Activated T-helper 9 cell treated with anti-CD3 and anti-CD28 coated beads, Interleukin-2, amount 50 U/mL, for 16 hours (primary cell): ENCODE results near the gene NOS1AP.
"Not testable (repeated sequence)": the region's sequence is repeated elsewhere in the genome, so short reads cannot be mapped to it uniquely, and the experiment has no call there.

Experiments
- DNase-seq: peaks from one replicate; pipeline ENCODE4 v3.0.0-alpha.2; 2020; ENCODE audit warnings: low read depth

Gene NOS1AP

DNA sequence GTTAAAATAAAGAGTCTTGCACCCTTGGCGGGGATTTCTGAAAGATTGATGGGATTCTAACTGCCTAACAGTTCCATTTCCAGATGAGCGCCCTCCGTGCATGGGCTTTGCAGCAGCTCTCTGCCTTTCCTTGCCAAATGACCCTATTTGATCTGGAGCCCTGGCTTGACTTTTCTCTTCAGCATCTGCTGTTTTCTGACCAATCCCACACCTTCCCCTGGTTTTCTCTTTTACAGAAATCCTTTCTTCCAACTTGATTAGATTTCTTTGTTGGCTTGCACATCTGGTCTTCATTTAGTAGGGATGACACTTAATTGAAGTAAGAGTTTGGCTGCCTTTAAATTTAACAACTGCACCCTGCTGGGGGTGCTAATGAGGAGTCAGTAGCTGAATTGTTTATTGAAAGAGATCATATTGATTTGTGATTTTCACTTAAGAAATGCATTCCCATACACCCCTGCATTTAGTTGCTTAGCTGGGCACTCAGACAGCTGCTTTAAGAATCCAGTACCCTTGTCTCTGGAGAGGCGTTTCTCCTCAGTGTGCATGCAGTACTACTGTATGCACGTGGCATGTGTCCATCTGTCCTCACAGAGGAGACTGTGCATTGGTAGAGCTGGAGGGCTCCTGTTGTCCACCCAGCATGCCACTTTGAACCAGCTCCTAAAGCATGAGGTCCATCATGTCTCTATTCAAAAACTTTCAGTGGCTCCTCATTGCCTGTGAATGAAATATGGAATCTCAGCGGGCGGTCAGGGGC lies 99.7 kb downstream of the NOS1AP start:
- no peak for DNase-seq

DNA sequence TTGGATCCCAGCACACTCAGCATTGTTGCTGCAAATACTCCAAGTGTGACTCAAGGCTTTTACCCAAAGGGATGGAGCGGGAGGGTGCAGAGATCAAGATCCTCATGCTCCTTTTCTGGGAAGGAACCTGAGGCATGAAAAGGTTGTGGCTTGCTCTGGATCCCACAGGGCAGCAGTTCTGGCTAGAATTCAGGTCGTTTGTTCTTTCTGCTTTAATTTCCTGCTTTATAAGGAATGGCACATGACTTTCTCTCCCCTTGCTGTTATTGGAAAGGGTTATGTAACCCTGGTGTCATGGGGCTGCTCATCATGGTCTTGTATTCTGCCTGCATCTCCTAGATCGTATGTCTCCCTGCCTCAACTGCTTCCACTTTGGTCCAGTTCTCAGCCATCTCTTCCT lies 101.6 kb downstream of the NOS1AP start:
- no peak for DNase-seq

DNA sequence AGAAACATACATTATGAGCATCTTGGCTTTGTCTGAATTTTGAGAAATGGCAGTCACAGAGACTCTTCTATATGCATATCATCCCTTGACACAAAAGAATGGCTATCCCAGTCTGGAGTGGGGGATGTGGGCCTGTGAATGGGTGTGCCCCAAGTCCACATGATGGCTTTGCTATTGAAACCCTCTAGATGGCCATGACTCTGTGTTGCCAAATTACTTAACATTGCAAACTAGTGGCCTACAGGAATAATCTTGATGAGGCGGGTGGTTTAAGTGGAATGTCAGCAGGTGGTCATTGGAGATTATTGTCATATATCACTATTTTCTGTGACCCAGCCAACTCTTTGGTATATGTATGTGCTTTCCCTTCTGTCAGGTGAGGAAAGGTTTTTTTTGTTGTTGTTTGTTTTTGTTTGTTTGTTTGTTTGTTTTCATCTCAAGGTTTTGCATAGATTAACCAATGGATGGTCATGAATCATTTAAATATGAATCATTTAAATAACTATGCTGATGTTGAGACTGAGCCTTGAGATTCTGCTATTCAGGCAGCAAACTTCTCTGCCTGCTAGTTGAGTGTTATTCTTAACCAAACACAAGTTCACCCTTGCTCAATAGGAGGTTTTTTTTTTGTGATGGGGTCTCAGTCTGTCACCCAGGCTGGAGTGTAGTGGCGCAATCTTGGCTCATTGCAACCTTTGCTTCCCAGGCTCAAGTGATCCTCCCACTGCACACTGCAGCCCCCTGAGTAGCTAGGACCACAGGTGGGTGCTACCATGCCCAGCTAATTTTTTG lies 103.0 kb downstream of the NOS1AP start:
- no peak for DNase-seq

DNA sequence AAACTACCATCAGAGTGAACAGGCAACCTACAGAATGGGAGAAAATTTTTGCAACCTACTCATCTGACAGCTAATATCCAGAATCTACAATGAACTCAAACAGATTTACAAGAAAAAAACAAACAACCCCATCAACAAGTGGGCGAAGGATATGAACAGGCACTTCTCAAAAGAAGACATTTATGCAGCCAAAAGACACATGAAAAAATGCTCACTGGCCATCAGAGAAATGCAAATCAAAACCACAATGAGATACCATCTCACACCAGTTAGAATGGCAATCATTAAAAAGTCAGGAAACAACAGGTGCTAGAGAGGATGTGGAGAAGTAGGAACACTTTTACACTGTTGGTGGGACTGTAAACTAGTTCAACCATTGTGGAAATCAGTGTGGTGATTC lies 104.1 kb downstream of the NOS1AP start:
- not testable (repeated sequence) for DNase-seq

DNA sequence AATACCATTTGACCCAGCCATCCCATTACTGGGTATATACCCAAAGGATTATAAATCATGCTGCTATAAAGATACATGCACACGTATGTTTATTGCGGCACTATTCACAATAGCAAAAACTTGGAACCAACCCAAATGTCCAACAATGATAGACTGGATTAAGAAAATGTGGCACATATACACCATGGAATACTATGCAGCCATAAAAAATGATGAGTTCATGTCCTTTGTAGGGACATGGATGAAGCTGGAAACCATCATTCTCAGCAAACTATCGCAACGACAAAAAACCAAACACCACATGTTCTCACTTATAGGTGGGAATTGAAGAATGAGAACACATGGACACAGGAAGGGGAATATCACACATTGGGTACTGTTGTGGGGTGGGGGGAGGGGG lies 104.5 kb downstream of the NOS1AP start:
- DNase-seq: not testable (repeated sequence)

DNA sequence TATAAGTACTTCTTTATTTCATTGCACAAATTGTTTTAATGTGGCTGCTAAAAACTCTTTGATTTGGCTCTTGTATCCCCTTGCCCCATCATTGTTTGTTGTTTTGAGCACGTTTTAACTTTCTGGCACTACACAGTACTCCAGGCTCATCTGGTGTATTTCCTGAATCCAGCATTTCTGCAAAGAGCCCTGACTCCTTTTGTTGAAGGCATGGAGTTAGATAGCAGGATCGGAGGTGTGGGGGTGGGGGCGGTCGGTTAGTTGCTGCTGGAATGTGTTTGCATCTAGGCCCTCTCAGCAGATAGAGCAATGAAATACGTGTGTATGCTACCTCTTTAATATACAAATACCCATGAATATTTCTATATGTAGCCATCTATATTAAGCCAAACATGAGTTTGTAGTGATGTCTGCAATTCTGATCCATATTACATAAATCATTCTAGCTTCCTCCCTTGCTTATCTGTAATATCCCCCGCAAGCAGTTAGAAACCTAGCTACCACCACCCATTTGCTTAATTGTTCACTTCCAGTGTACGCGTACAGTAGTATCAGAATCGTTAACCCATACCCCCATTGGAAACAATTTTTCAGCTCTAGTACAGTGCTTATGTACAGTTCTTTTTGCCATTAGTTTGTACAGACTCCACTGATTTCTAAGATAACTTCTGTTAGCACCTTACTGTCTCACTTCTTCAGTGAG lies 106.0 kb downstream of the NOS1AP start:
- DNase-seq: no peak

DNA sequence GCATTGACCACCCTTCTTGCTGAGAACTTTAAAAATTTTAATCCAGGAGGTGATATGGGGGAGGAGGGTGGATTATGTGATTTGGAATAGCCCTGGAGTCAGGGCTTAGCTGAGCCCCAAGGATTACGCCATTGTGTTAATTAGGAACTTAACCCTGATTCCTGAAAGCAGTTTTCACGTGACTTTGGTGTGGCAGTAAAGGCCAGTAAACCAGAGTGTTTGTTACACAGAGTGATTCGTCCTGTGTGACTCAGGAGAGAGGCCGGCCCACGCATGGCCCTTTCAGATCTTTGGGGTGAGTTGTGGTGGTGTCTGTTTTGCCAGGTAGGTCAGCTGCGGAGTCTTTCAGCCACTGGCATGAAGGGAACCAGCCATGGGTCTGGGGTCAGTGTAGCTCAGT lies 107.6 kb downstream of the NOS1AP start:
- no peak for DNase-seq

DNA sequence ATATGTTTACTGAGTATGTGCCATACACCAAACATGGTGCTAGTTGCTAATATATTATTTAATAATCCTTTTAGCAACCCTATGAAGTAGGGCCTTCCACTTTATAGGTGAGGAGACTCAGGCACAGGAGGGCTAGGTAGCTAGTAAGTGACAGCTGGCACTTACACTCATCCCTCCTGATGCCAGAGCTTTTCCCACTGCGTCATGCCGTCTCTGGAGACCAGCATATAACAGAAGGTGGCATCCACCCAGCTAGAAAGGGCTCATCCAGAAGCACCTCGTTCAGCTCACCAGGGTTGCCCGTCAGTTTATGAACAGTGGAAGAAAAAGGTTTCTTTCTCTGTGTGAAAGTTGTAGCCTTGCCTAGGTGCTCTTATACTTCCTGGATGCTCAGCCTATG lies 108.9 kb downstream of the NOS1AP start:
- DNase-seq: no peak

DNA sequence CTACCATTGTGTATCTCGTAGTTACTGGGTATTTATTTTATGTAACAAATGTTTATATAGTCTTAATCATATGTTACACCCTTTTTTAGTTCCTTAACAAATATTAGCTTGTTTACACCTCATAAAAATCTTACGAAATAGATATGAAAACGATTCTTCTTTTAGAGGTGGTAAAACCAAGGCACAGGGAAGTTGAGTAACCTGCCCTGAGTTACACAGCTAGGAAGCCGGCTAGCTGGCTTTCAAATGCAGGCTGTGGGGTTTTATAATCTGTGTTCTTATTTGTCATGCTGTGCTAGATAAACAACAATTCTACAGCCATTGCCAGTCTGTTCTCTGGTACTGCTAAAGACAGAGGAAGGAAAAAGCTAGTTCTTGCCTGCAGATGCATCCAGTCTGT lies 109.6 kb downstream of the NOS1AP start:
- no peak for DNase-seq

DNA sequence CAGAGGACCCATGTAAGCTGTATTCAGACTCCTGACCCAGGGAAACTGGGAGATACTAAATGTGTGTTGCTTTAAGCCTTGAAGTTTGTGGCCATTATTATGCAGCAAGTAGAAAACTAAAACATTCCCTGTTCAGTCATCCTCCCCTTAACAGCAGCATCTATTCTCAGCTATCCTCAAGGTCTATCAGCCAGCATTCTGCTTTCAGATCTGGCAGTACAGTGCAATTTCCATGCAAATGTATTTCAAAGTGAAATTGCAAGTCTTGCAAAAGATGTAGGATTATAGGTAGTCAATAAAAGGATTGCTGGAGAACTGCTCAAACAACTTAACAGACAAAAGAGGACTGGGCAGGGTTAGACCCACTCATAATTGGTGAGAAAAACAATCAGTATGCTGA lies 111.3 kb downstream of the NOS1AP start:
- DNase-seq: no peak

DNA sequence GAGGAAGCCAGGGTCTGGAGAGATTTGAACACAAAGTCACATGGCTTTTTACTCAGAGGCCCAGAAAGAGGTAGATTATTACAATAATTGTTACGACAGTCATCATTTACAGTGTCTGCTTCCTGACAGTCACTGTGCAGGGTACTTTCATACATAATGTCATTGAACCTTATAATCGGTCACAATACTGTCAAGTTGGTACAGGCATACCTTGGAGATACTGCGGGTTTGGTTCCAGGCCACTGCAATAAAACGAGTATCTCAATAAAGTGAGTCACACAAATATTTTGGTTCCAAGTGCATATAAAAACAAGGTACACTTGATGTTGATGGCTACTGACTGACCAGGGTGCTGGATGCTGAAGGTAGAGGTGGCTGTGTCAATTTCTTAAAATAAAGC lies 112.6 kb downstream of the NOS1AP start:
- DNase-seq: no peak

DNA sequence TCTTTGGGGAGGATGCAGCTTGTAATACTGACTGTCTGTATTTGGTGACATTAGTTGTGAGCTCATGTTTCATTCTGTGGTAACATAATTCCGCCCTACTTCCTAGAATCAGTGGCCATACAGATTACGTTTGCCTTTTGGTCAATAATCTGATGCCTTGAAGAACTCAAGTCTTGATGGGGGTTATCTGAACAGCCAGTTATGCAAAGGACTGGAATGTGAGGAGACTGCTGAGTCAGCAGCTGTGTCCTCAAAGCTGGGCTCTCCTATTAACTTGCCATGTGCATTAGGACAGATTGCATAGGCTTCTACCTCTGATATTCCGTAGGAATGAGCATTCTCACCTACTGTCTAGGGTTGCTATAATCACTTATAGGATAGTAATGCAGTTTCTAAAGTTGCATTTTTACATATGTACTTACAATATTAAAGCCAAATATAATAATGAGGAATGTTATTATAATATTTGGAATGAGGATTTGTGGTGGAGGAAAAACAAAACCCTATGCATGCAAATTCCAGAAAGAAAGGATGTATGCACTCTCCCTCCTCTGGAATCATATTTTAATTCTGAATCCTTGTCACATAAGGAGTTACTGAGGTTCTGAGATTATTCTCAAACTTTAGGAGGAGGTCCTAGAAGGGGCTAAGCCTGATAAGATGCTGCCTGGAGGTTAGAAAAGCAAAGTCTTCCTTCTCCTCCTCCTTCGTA lies 116.0 kb downstream of the NOS1AP start:
- no peak for DNase-seq

DNA sequence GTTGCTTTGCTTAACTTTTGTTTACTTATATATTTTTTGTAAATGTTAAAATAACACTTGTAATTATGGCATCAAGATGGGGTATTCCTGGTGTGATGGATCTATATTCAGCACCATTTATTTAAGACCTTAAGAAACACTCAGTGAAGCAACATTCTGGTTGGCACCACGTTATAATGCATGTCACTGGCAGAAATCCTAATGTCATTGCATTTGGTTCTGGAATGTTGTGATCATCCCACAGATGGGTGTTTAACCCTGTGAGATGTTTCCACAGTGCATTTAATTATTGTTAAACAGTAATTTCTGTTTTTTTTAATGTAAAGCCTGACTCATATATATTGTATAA lies 116.5 kb downstream of the NOS1AP start:
- DNase-seq: no peak

DNA sequence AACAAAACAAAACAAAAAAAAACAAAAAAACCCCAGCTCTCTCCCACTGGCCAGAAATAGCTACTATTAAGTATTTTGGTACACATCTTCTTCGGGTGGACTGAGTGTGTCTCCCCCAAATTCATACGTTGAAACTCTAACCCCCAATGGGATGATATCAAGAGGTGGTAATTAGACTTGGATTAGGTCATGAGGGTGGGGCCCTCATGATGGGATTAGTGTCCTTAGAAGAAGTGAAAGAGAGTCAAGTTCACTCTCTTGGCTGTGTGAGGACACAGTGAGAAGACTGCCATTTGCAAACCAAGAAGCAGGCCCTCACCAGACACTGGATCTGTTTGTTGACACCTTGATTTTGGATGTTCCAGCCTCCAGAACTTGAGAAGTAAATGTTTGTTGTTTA lies 116.9 kb downstream of the NOS1AP start:
- no peak for DNase-seq

DNA sequence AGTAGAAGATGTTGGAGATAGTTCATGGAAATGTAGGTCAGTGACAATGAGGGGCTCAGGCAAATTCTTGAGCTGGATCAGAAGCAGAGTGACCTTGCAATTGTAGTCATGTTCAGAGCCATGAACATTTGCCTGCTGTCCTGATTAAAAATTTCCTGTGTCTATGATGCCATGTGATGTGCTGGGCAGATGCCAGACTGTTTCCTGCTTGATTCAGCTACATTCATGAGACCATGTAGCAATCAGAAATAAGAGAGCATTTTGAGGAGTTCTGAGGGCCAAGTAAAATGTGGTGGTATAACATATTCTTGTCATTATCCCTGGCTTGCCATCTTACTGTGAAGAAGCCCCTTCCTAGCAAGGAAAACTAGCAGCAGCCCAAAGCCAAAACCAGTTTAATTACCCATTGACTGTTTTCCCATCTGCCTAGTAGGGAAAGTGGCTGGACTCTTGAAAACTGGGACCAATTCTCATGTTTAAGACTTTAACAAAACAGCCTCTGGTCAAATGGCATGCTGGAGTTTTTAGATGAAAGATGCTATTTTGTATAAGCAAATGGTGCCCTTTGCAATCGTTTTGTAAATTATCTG lies 118.3 kb downstream of the NOS1AP start:
- DNase-seq: no peak

DNA sequence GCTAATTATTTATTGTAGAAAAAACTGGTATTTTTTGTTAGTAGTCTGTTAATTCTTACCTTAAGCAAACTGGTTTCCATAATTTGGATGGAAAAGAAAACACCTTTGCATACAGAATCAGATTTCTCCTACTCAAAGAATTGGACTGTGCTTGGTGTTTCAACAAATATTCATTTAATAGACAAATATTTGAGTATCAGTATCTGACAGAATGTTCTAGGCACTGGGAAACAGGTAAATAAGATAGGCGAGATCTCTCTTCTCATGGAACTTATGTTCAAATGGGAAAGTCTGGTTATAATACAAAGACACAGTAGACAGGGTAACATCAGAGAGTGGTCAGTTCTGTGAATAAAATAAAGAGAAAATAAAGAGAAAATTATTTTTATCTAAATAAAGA lies 119.9 kb downstream of the NOS1AP start:
- no peak for DNase-seq

DNA sequence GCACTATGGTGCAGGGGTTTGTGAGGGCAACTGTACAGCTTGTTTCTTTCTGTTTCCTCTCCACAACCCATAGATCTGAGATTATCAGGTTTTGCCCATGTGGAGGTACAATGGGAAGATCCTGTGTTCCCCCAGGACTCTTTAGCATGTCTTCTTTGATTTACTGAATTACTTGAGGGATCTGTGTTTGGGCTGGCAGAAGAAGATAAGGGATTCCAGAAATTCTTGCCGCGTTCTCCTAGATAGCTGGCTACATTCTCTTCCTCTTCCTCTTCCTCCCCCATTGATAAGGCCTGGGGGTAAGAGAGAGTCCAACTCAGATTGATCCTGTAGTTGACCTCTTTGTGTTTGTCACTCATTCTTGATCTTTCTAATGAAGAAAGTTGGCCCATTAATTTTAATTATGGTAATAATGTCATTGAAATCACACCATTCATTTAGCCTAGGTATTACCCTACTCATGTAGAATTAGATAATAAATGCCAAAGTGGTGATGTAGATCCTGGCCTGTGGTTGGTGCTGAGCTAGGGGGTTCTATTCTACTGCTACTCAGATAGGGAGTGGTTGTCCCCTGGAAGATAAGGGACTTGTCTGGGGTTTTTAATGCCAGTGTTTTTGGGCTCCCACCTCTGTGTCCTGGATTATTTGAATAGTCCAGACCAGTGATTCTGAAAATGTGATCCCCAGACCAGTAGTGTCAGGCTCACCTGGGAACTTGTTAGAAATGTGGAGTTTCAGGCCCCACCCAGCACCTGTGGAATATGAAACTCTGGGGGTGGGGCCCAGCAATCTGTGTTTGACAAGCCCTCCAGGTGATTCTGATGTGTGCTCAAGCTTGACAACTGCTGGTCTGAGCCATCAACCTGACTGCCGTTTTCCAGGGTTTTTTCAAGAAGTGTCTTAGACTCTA lies 122.2 kb downstream of the NOS1AP start:
- no peak for DNase-seq

DNA sequence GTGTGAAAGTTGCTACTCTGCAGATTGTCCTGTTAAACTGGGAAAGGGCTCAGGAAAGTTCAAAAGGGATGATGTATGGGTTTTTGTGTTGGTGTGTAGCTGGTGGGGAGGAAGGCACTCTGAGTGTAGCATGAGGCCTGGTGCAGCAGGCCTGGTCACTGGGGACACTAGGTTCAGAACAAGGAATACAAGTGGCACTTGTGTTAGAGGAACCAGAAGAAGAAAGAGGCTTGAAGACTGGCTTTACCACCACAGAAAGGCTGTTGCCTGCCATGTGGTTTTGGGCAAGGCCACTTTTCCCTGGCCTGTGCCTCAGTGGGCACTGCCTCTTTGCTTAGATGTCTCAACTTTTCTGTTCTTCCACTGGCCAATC lies 122.8 kb downstream of the NOS1AP start:
- no peak for DNase-seq

DNA sequence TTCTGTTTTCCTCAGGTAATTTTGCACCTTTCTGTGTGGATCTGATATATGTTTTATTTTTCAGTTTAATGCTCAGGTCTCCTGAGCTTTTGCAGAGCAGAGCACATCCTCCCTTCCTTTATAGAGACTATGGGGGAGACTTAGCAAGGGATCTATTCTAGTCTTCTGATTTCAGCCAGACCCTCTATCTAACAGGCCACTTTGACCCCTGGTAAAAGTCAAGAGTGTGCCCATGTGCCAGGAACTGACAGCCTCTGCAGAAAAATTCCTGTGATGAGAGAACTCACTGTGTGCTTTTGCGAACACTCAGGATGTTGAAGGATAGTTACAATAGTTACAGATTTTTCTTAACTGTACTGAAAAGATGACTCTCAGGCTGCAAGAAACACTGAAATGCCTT lies 123.3 kb downstream of the NOS1AP start:
- no peak for DNase-seq

DNA sequence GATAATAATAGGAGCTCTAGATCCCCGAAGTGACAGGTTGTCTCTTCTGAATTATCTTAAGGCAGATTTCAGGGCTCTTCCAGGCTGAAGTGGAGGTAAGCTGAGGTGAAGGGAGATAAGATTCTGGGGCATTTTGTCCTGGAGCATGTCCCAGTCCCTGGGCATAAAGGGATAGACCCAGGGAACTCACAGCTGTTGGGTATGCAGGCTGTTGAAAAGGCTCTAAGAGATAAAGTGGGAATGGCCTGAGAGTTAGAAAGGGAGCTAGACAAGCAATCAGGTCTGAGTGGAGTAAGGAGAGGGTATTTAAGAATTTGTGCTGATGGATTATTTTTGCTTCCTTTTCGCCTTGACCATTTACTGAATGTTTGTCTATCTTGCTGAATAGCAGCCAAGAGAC lies 123.7 kb downstream of the NOS1AP start:
- DNase-seq: no peak

DNA sequence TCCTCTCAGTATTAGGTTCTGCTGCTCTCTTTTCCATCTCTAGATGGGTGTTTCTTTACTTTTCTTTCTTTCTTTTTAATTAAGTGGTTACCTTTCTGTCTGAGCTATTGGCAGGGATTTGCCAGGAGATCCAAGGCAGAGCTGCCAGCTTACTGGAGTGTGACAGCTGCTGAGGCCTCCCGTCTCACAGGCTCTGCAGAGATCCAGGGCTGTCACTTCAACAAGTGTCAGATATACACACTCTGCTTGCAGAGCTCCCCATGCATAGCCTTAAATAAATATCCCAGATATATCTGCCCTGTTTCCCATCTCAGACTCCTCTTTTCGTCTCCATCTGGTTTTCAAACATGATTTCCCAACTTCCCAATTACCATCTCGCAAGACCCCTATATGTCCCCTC lies 124.3 kb downstream of the NOS1AP start:
- no peak for DNase-seq
